HG03342 (cell line): Measurements from ENCODE around the gene WNK2.

ENCODE experiments used
- ATAC-seq: cut with Tn5 transposase; IDR thresholded peaks from one replicate; pipeline ENCODE4 v1.9.1; 2021; ENCODE audit warnings: mild to moderate bottlenecking, moderate library complexity; ENCODE audit not compliant: unreplicated experiment

WNK2 gene

GRCh38 chr9:93303258-93303771, 119.4 kb downstream of the WNK2 start:
- no peak for ATAC-seq

DNA sequence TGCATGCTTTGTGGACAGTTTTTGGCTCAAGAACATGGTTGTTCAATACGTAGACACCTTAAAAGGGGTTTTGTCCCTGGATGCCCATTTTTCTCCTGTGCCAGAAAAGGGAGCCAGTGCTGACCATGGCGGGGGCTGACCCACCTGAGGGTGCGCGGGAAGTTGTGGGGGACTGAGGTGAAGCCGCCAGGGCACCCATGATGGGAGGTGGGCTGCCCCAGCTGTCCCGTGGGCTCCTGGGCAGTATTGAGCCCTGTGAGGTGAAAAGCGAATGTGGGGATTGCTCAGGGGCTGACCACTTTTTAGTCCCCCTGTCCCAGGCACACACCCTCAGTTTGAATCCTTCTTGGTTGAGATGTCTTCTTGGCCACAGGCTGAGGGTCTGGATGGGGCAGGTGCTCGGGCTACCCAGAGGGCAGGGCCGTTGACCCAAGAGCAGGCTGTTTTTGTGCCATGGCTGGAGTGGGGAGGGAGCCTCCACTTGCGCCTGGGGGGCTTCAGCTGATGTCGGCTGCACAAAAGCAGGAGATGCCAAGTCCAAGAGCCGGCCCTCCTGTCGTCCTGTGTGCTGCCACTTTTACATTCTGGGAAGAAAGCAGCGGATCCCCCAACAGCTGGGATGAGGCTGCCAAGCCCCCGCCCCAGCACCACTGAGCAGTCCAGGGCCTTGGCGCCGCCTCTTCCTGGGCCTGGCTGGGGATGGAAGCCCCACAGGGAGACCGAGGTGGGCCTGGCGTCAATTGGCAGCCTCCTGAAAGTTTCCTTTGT, 120.1 kb downstream of the WNK2 start:
- no peak for ATAC-seq

- ATAC-seq = no peak
Measured at GRCh38 chr9:93304574-93305496, 120.9 kb downstream of the WNK2 start.

GRCh38 chr9:93305497-93306020, 121.6 kb downstream of the WNK2 start:
- ATAC-seq = no peak

DNA sequence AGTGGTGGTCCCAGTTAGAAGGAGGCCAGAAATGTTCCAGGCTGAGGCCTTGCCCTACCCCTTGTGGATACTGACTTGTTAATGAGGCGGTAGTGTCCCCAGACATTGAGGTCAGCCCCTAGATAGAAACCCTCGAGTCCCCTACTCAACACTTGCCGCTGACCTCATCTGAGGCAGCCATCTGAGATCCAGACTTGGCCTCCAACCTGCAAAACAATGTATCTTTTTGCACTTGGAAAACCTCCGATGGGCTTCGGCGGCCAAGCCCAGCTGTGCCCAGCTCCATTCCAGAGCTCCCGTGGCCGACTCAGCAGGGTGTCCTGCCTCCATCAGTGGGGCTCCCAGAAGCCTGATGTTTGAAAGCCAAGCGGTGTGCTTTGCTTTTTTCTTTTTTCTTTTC, 122.1 kb downstream of the WNK2 start:
- ATAC-seq = no peak

- ATAC-seq = no peak
Measured at GRCh38 chr9:93306579-93307091, 122.7 kb downstream of the WNK2 start.

GRCh38 chr9:93307468-93308157, 123.7 kb downstream of the WNK2 start:
- ATAC-seq = no peak

GRCh38 chr9:93308158-93308602, 124.2 kb downstream of the WNK2 start:
- no peak for ATAC-seq

- no peak for ATAC-seq
Measured at GRCh38 chr9:93308676-93309075, 124.7 kb downstream of the WNK2 start.

- no peak for ATAC-seq
Measured at GRCh38 chr9:93309889-93310425, 126.0 kb downstream of the WNK2 start.

- ATAC-seq = no peak
Measured at GRCh38 chr9:93315118-93315517, 131.2 kb downstream of the WNK2 start.

DNA sequence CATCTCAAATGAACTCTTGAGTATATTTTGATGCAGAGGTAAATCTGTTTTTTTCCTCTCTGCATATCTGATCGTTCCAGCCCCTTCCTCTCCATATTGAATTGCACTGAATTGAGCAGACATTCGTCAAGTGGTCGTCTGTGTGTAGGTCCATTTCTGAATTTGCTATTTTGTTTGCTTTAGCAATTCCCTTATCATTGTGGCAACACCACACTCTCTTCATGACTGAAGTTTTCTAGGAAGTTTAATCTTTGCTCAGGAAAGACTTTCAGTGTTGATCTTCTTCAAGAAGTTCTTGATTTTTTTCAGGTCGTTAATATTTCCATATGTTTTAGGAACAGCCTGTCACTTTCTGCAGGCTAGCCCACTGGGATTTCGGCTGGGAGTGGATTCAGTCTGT, 132.0 kb downstream of the WNK2 start:
- no peak for ATAC-seq

DNA sequence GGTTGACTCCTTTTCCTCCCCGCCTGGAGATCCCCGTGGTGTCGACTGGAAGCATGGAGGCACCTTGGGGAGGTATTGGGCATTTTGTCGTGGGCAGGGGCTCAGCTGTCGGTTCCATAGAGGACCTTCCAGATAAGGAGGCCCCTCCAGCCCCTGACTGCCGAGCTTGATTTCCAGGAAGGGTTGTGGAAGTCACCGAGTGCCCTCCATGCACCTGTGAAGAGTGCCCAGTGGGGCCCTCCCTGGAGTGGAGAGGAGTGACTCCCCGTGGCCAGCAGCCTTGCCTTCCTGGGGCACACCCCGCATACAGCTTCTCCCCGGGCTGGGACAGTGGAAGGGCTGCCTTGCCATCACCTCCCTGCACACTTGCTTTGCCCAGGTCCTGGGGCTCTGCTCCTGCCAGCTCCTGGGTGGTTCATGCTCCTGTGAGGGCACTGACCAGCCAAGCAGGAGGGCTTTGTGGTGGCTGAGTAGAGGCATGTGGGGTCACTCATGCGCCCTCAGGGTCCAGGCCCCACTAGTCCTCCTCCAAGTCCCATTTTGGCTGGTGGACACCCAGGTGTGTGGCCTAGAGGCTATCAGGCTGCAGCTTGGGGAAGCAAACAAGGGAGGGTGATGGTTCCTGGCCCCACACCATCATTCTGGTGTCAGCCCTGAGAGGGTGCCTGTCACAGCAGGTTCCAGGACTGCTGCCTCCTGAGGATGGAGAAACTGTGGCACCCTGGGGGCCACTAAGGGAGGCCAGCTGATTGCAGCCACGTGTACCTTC, 133.0 kb downstream of the WNK2 start:
- ATAC-seq = no peak

- ATAC-seq = no peak
Measured at GRCh38 chr9:93317495-93318094, 133.7 kb downstream of the WNK2 start.

GRCh38 chr9:93318480-93318879, 134.5 kb downstream of the WNK2 start:
- ATAC-seq = no peak

DNA sequence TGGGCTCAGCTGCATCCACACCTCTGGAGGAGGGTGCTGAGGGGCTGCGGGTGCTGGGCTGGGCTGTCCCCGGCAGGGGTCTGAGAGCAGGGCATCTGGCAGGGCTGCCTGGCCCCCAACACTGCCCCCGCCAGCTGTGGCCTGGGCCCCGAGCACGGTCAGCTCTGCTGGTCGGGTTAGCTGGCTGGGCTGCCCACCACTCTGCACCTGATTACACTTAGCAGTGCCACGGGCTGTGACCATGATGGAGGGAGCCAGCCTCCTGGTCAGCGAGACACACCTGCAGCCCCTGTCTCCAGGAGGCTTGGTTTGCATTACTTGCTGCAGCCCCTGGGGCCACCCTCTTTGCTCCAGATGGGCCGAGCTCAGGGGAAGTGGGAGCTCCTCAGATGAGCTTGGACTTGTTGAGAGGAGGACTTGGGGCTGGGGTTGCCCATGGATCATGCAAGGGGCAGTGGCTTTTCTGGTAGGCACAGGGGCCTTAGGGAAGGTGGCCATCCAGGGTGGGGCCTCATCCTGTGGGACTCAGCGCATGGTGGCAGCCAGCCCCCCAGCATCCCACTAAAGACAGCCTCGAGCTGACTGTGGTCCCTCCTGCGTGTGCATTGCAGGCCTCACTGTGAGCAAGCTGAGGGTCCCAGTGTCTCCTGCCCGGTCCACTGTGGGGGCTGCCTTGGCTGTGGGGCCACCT, 135.5 kb downstream of the WNK2 start:
- ATAC-seq = no peak

GRCh38 chr9:93319992-93320500, 136.1 kb downstream of the WNK2 start:
- no peak for ATAC-seq

GRCh38 chr9:93320591-93321219, 136.8 kb downstream of the WNK2 start:
- no peak for ATAC-seq
